BE2C (cell line): ENCODE results near the gene USH2A.
A peak's percentile ranks its signal among the peaks of the same experiment; 100 is the strongest.

Source experiments
- DNase-seq: peaks from one replicate; pipeline ENCODE4 v3.0.0-alpha.2; 2020
- H3K27me3 ChIP-seq: fragments of 250-450 bp; sonication (Bioruptor Pico); 2 replicates; pipeline ENCODE4 v1.5.1; 2020; ENCODE audit warnings: mild to moderate bottlenecking
- H3K36me3 ChIP-seq: fragments of 250-450 bp; sonication (Bioruptor Pico); 2 replicates; pipeline ENCODE4 v1.5.1; 2020; ENCODE audit warnings: mild to moderate bottlenecking
- H3K4me1 ChIP-seq: fragments of 250-450 bp; sonication (Bioruptor Pico); 2 replicates; pipeline ENCODE4 v1.5.1; 2020
- H3K4me3 ChIP-seq: 2 replicates; pipeline ENCODE4 v1.5.1; 2011; ENCODE audit warnings: low read depth, low read length
- H3K9me3 ChIP-seq: fragments of 250-450 bp; sonication (Bioruptor Pico); 2 replicates; pipeline ENCODE4 v1.5.1; 2020
- CTCF ChIP-seq: IDR thresholded peaks from 2 replicates; pipeline ENCODE4 v1.5.1; 2012; ENCODE audit warnings: mild to moderate bottlenecking, low read depth, low read length

USH2A gene

GRCh38 chr1:216221260-216221700 lies 202.0 kb downstream of the USH2A start:
- H3K9me3 ChIP-seq: no peaks in the 10 kb centered on the region
- H3K27me3 ChIP-seq: no peaks in the 10 kb centered on the region
- peak overlapping the region; percentile 68 for H3K4me3 ChIP-seq
- H3K36me3 ChIP-seq: no peaks in the 10 kb centered on the region
- H3K4me1 ChIP-seq: peaks cover 9% of the 10 kb centered on the region
- peak; percentile 69 for DNase-seq
- peak; percentile 93 for TF ChIP-seq CTCF

GRCh38 chr1:216216305-216216704 lies 206.9 kb downstream of the USH2A start:
- no peak for TF ChIP-seq CTCF
- no peaks in the 10 kb centered on the region for H3K36me3 ChIP-seq
- H3K27me3 ChIP-seq: no peaks in the 10 kb centered on the region
- H3K9me3 ChIP-seq: no peaks in the 10 kb centered on the region
- H3K4me3 ChIP-seq: no peak overlapping the region
- H3K4me1 ChIP-seq: no peaks in the 10 kb centered on the region; the same call in none of the 2 replicates
- no peak for DNase-seq

- H3K27me3 ChIP-seq: no peaks in the 10 kb centered on the region
- H3K9me3 ChIP-seq: no peaks in the 10 kb centered on the region
- TF ChIP-seq CTCF: no peak
- no peaks in the 10 kb centered on the region for H3K36me3 ChIP-seq
- H3K4me3 ChIP-seq: no peak overlapping the region
- DNase-seq: no peak
- H3K4me1 ChIP-seq: no peaks in the 10 kb centered on the region; the same call in 1 of the 2 replicates
Observed at GRCh38 chr1:216215169-216215568, 208.1 kb downstream of the USH2A start.

GRCh38 chr1:216212826-216213225 lies 210.4 kb downstream of the USH2A start:
- H3K9me3 ChIP-seq: no peaks in the 10 kb centered on the region
- TF ChIP-seq CTCF: no peak
- no peak overlapping the region for H3K4me3 ChIP-seq
- H3K27me3 ChIP-seq: no peaks in the 10 kb centered on the region
- no peak for DNase-seq
- no peaks in the 10 kb centered on the region for H3K36me3 ChIP-seq
- no peaks in the 10 kb centered on the region for H3K4me1 ChIP-seq

- Histone ChIP-seq H3K27me3 (no peaks in the 10 kb centered on the region), H3K4me1 (no peaks in the 10 kb centered on the region), H3K4me3 (no peak overlapping the region), H3K9me3 (no peaks in the 10 kb centered on the region), H3K36me3 (no peaks in the 10 kb centered on the region)
- TF ChIP-seq CTCF: no peak
- DNase-seq: no peak
Observed at GRCh38 chr1:216210081-216210480, 213.2 kb downstream of the USH2A start.

GRCh38 chr1:216209125-216209524 lies 214.1 kb downstream of the USH2A start:
- no peaks in the 10 kb centered on the region for H3K4me1 ChIP-seq
- H3K4me3 ChIP-seq: no peak overlapping the region
- no peaks in the 10 kb centered on the region for H3K36me3 ChIP-seq
- TF ChIP-seq CTCF: no peak
- H3K27me3 ChIP-seq: no peaks in the 10 kb centered on the region
- no peaks in the 10 kb centered on the region for H3K9me3 ChIP-seq
- no peak for DNase-seq
